ENCODE results near the gene PRKCZ. TPM values are rescaled to one million over a fixed set of nuclear protein-coding genes. Genes with fewer than 3 reads are reported as not detected.

Gene PRKCZ
- total RNA-seq, 1 donor from 2014 or later: 2.5 TPM

- DNase-seq: no peak
- Mint-ChIP-seq H3K9me3 (no peaks in the 10 kb centered on the region), H3K27me3 (peaks cover 10% of the 10 kb centered on the region), H3K4me3 (no peak overlapping the region), H3K36me3 (ENCODE audit: low read depth) (no peaks in the 10 kb centered on the region), H3K27ac (no peak overlapping the region), H3K4me1 (no peaks in the 10 kb centered on the region)
- intact Hi-C loops (cut with micrococcal nuclease): no loop called here
These were observed 5.8 kb downstream of the PRKCZ start for GRCh38 chr1:2055911-2056575.

- no peak overlapping the region for H3K4me3 Mint-ChIP-seq
- peaks cover 5% of the 10 kb centered on the region for H3K27me3 Mint-ChIP-seq
- H3K4me1 Mint-ChIP-seq: no peaks in the 10 kb centered on the region
- no peaks in the 10 kb centered on the region for H3K9me3 Mint-ChIP-seq
- DNase-seq: no peak
- H3K27ac Mint-ChIP-seq: no peak overlapping the region
- intact Hi-C loops (cut with micrococcal nuclease): no loop called here
- no peaks in the 10 kb centered on the region for H3K36me3 Mint-ChIP-seq (ENCODE audit: low read depth)
These were observed 6.9 kb downstream of the PRKCZ start for GRCh38 chr1:2056955-2057590.

GRCh38 chr1:2059290-2059953, 9.2 kb downstream of the PRKCZ start:
- Mint-ChIP-seq H3K27me3 (no peaks in the 10 kb centered on the region), H3K36me3 (ENCODE audit: low read depth) (no peaks in the 10 kb centered on the region), H3K4me3 (no peak overlapping the region), H3K27ac (no peak overlapping the region), H3K4me1 (no peaks in the 10 kb centered on the region), H3K9me3 (no peaks in the 10 kb centered on the region)
- DNase-seq: no peak
- intact Hi-C loops (cut with micrococcal nuclease): no loop called here

GRCh38 chr1:2060072-2060471, 9.9 kb downstream of the PRKCZ start:
- intact Hi-C loops (cut with micrococcal nuclease): no loop called here
- Mint-ChIP-seq H3K4me1 (no peaks in the 10 kb centered on the region), H3K9me3 (no peaks in the 10 kb centered on the region), H3K27me3 (no peaks in the 10 kb centered on the region), H3K4me3 (no peak overlapping the region), H3K36me3 (ENCODE audit: low read depth) (no peaks in the 10 kb centered on the region), H3K27ac (no peak overlapping the region)
- no peak for DNase-seq

GRCh38 chr1:2060535-2060934, 10.3 kb downstream of the PRKCZ start:
- no peaks in the 10 kb centered on the region for H3K36me3 Mint-ChIP-seq (ENCODE audit: low read depth)
- no peak for DNase-seq
- intact Hi-C loops (cut with micrococcal nuclease): no loop called here
- no peak overlapping the region for H3K4me3 Mint-ChIP-seq
- no peaks in the 10 kb centered on the region for H3K9me3 Mint-ChIP-seq
- H3K4me1 Mint-ChIP-seq: no peaks in the 10 kb centered on the region
- no peaks in the 10 kb centered on the region for H3K27me3 Mint-ChIP-seq
- no peak overlapping the region for H3K27ac Mint-ChIP-seq

- intact Hi-C loops (cut with micrococcal nuclease): no loop called here
- Mint-ChIP-seq H3K4me1 (no peaks in the 10 kb centered on the region), H3K27me3 (no peaks in the 10 kb centered on the region), H3K9me3 (no peaks in the 10 kb centered on the region), H3K36me3 (ENCODE audit: low read depth) (no peaks in the 10 kb centered on the region), H3K27ac (no peak overlapping the region), H3K4me3 (no peak overlapping the region)
- DNase-seq: no peak
These were observed 11.0 kb downstream of the PRKCZ start for GRCh38 chr1:2061065-2061778.

- Mint-ChIP-seq H3K4me3 (no peak overlapping the region), H3K27ac (no peak overlapping the region), H3K9me3 (no peaks in the 10 kb centered on the region), H3K27me3 (no peaks in the 10 kb centered on the region), H3K36me3 (ENCODE audit: low read depth) (no peaks in the 10 kb centered on the region), H3K4me1 (no peaks in the 10 kb centered on the region)
- intact Hi-C loops (cut with micrococcal nuclease): no loop called here
- DNase-seq: no peak
These were observed 15.5 kb downstream of the PRKCZ start for GRCh38 chr1:2065699-2066098.

- H3K36me3 Mint-ChIP-seq (ENCODE audit: low read depth): no peaks in the 10 kb centered on the region
- intact Hi-C loops (cut with micrococcal nuclease): no loop called here
- no peaks in the 10 kb centered on the region for H3K9me3 Mint-ChIP-seq
- no peak overlapping the region for H3K4me3 Mint-ChIP-seq
- no peak for DNase-seq
- H3K4me1 Mint-ChIP-seq: no peaks in the 10 kb centered on the region
- H3K27ac Mint-ChIP-seq: no peak overlapping the region
- H3K27me3 Mint-ChIP-seq: no peaks in the 10 kb centered on the region
These were observed 17.2 kb downstream of the PRKCZ start for GRCh38 chr1:2067393-2067792.

GRCh38 chr1:2067981-2068380, 17.8 kb downstream of the PRKCZ start:
- no peaks in the 10 kb centered on the region for H3K9me3 Mint-ChIP-seq
- no peaks in the 10 kb centered on the region for H3K36me3 Mint-ChIP-seq (ENCODE audit: low read depth)
- H3K4me1 Mint-ChIP-seq: no peaks in the 10 kb centered on the region
- H3K4me3 Mint-ChIP-seq: no peak overlapping the region
- DNase-seq: no peak
- H3K27me3 Mint-ChIP-seq: no peaks in the 10 kb centered on the region
- intact Hi-C loops (cut with micrococcal nuclease): no loop called here
- H3K27ac Mint-ChIP-seq: no peak overlapping the region

- H3K4me3 Mint-ChIP-seq: no peak overlapping the region
- no peaks in the 10 kb centered on the region for H3K4me1 Mint-ChIP-seq
- no peak for DNase-seq
- no peak overlapping the region for H3K27ac Mint-ChIP-seq
- no peaks in the 10 kb centered on the region for H3K27me3 Mint-ChIP-seq
- H3K36me3 Mint-ChIP-seq (ENCODE audit: low read depth): no peaks in the 10 kb centered on the region
- H3K9me3 Mint-ChIP-seq: no peaks in the 10 kb centered on the region
- intact Hi-C loops (cut with micrococcal nuclease): no loop called here
These were observed 18.7 kb downstream of the PRKCZ start for GRCh38 chr1:2068951-2069350.

GRCh38 chr1:2070016-2070415, 19.8 kb downstream of the PRKCZ start:
- H3K36me3 Mint-ChIP-seq (ENCODE audit: low read depth): no peaks in the 10 kb centered on the region
- no peaks in the 10 kb centered on the region for H3K9me3 Mint-ChIP-seq
- no peaks in the 10 kb centered on the region for H3K27me3 Mint-ChIP-seq
- H3K4me1 Mint-ChIP-seq: no peaks in the 10 kb centered on the region
- no peak overlapping the region for H3K27ac Mint-ChIP-seq
- intact Hi-C loops (cut with micrococcal nuclease): no loop called here
- no peak for DNase-seq
- no peak overlapping the region for H3K4me3 Mint-ChIP-seq

GRCh38 chr1:2070800-2071530, 20.8 kb downstream of the PRKCZ start:
- no peak for DNase-seq
- Mint-ChIP-seq H3K27me3 (no peaks in the 10 kb centered on the region), H3K4me1 (no peaks in the 10 kb centered on the region), H3K27ac (no peak overlapping the region), H3K9me3 (no peaks in the 10 kb centered on the region), H3K4me3 (no peak overlapping the region), H3K36me3 (ENCODE audit: low read depth) (no peaks in the 10 kb centered on the region)
- intact Hi-C loops (cut with micrococcal nuclease): no loop called here

GRCh38 chr1:2072109-2072806, 22.0 kb downstream of the PRKCZ start:
- H3K4me3 Mint-ChIP-seq: no peak overlapping the region
- intact Hi-C loops (cut with micrococcal nuclease): no loop called here
- no peak overlapping the region for H3K27ac Mint-ChIP-seq
- H3K27me3 Mint-ChIP-seq: no peaks in the 10 kb centered on the region
- no peaks in the 10 kb centered on the region for H3K36me3 Mint-ChIP-seq (ENCODE audit: low read depth)
- DNase-seq: no peak
- H3K9me3 Mint-ChIP-seq: no peaks in the 10 kb centered on the region
- H3K4me1 Mint-ChIP-seq: no peaks in the 10 kb centered on the region
